PC-3 (cell line): Measurements from ENCODE around the gene TMEM81.

Source experiments
- EZH2 ChIP-seq: fragments of 300-600 bp; sonication (generic); IDR thresholded peaks from one replicate; pipeline ENCODE4 v1.6.1; 2017; ENCODE audit warnings: antibody characterized with exemption, mild to moderate bottlenecking, low read length; ENCODE audit not compliant: unreplicated experiment
- EZH2phosphoT487 ChIP-seq: fragments of 300-600 bp; sonication (generic); IDR thresholded peaks from 2 replicates; pipeline ENCODE4 v1.6.1; 2018; ENCODE audit warnings: mild to moderate bottlenecking, antibody characterized with exemption, low read length, borderline replicate concordance
- TF ChIP-seq, protein P1 (sequence below): fragments of 300-600 bp; sonication (generic); conservative IDR thresholded peaks from 2 replicates; pipeline ENCODE4 v1.5.1; 2017; ENCODE audit warnings: antibody characterized with exemption, low read depth, mild to moderate bottlenecking, low read length

GRCh38 chr1:205129447-205130029 is 45.3 kb upstream of the TMEM81 start:
- TF ChIP-seq, protein P1, sequence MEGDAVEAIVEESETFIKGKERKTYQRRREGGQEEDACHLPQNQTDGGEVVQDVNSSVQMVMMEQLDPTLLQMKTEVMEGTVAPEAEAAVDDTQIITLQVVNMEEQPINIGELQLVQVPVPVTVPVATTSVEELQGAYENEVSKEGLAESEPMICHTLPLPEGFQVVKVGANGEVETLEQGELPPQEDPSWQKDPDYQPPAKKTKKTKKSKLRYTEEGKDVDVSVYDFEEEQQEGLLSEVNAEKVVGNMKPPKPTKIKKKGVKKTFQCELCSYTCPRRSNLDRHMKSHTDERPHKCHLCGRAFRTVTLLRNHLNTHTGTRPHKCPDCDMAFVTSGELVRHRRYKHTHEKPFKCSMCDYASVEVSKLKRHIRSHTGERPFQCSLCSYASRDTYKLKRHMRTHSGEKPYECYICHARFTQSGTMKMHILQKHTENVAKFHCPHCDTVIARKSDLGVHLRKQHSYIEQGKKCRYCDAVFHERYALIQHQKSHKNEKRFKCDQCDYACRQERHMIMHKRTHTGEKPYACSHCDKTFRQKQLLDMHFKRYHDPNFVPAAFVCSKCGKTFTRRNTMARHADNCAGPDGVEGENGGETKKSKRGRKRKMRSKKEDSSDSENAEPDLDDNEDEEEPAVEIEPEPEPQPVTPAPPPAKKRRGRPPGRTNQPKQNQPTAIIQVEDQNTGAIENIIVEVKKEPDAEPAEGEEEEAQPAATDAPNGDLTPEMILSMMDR: no peak
- TF ChIP-seq EZH2phosphoT487: no peak
- TF ChIP-seq EZH2: no peak
